ENCODE results near the gene SGK1.

DNA sequence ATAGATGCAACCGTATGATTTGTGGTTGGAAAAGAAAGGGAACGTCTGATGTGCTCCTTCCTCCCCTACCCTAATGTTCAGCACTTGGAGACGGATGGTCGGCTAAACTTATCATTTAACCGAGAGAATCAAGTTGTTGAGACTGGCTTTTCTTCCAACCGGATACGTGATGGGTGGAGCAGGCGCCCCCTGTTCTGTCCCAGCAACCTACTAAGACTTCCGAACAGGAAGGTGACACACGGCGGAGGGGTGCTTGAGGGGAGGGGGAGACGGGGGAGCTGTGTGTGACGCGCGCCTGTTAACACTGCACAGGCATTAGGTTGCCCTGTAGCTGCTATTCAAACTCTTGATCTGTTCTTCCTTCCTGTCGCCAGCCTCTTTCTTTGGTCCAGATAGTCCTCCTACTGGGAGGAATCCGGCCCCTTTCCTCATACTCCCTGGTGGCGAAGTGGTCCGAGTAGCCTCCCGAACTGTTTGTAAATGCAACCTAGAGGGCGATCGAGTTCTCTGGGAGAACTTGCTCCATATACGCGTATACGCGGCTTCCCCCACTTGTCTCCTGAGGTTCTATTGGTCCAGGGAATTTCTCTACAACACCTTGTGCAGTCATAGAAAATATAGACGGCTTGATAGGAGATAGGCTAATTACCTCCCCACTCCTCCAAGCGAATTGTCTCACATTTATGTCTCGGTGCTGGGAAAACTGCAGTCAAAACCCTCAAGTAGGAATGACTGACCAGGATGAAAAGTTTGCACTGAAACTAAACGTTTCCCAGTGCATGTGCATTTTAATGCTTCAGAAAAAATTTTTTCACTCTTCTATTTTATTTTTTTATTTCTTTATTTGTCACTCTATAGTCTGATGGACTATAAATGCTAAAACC is 139.5 kb downstream of the SGK1 start:
- TF ChIP-seq, protein P1, sequence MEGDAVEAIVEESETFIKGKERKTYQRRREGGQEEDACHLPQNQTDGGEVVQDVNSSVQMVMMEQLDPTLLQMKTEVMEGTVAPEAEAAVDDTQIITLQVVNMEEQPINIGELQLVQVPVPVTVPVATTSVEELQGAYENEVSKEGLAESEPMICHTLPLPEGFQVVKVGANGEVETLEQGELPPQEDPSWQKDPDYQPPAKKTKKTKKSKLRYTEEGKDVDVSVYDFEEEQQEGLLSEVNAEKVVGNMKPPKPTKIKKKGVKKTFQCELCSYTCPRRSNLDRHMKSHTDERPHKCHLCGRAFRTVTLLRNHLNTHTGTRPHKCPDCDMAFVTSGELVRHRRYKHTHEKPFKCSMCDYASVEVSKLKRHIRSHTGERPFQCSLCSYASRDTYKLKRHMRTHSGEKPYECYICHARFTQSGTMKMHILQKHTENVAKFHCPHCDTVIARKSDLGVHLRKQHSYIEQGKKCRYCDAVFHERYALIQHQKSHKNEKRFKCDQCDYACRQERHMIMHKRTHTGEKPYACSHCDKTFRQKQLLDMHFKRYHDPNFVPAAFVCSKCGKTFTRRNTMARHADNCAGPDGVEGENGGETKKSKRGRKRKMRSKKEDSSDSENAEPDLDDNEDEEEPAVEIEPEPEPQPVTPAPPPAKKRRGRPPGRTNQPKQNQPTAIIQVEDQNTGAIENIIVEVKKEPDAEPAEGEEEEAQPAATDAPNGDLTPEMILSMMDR (IDR thresholded peaks at IDR 0.05), result peak; percentile 50 to 88 (median 60)
- TF ChIP-seq POLR2AphosphoS5 (IDR thresholded peaks at IDR 0.05), result peak in 2 of 3 donors; percentile 15 to 31

Measured in breast epithelium (tissue), 3 donors.